Measurements from ENCODE around the gene RGP1.

The RGP1 gene

GRCh38 chr9:35757226-35757891 is 8.3 kb downstream of the RGP1 start:
- peak overlapping the region; percentile 68 for H3K4me3 ChIP-seq (ENCODE audit: low read depth, low read length)
- no peak for TF ChIP-seq MAX (IDR thresholded peaks at IDR 0.05; ENCODE audit: low read depth, low read length)
- TF ChIP-seq MYC (IDR thresholded peaks at IDR 0.05; ENCODE audit: low read depth, low read length) = no peak
- TF ChIP-seq CTCF (IDR thresholded peaks at IDR 0.05; ENCODE audit: low read depth, low read length) = no peak
- no peak for TF ChIP-seq POLR2A (IDR thresholded peaks at IDR 0.05; ENCODE audit: extremely low read depth, insufficient read length)
- DNase-seq (ENCODE audit: low read depth) = peak; percentile 64

- DNase-seq (ENCODE audit: low read depth) = no peak
- TF ChIP-seq MYC (IDR thresholded peaks at IDR 0.05; ENCODE audit: low read depth, low read length) (no peak), POLR2A (IDR thresholded peaks at IDR 0.05; ENCODE audit: extremely low read depth, insufficient read length) (no peak)
- peak overlapping the region; percentile 68 for H3K4me3 ChIP-seq (ENCODE audit: low read depth, low read length)
Observed at GRCh38 chr9:35757892-35758275, 8.8 kb downstream of the RGP1 start.

GRCh38 chr9:35758475-35759050 is 9.5 kb downstream of the RGP1 start:
- DNase-seq (ENCODE audit: low read depth) = no peak
- H3K4me3 ChIP-seq (ENCODE audit: low read depth, low read length) = no peak overlapping the region
- TF ChIP-seq MAX (IDR thresholded peaks at IDR 0.05; ENCODE audit: low read depth, low read length) (no peak), MYC (IDR thresholded peaks at IDR 0.05; ENCODE audit: low read depth, low read length) (no peak), POLR2A (IDR thresholded peaks at IDR 0.05; ENCODE audit: extremely low read depth, insufficient read length) (no peak), CTCF (IDR thresholded peaks at IDR 0.05; ENCODE audit: low read depth, low read length) (no peak)

GRCh38 chr9:35759795-35760194 is 10.7 kb downstream of the RGP1 start:
- no peak for DNase-seq (ENCODE audit: low read depth)
- no peak overlapping the region for H3K4me3 ChIP-seq (ENCODE audit: low read depth, low read length)
- TF ChIP-seq CTCF (IDR thresholded peaks at IDR 0.05; ENCODE audit: low read depth, low read length) (no peak), POLR2A (IDR thresholded peaks at IDR 0.05; ENCODE audit: extremely low read depth, insufficient read length) (no peak), MYC (IDR thresholded peaks at IDR 0.05; ENCODE audit: low read depth, low read length) (no peak), MAX (IDR thresholded peaks at IDR 0.05; ENCODE audit: low read depth, low read length) (no peak)

GRCh38 chr9:35760651-35761050 is 11.6 kb downstream of the RGP1 start:
- no peak for DNase-seq (ENCODE audit: low read depth)
- H3K4me3 ChIP-seq (ENCODE audit: low read depth, low read length) = no peak overlapping the region
- no peak for TF ChIP-seq POLR2A (IDR thresholded peaks at IDR 0.05; ENCODE audit: extremely low read depth, insufficient read length)
- no peak for TF ChIP-seq MAX (IDR thresholded peaks at IDR 0.05; ENCODE audit: low read depth, low read length)
- no peak for TF ChIP-seq CTCF (IDR thresholded peaks at IDR 0.05; ENCODE audit: low read depth, low read length)
- no peak for TF ChIP-seq MYC (IDR thresholded peaks at IDR 0.05; ENCODE audit: low read depth, low read length)

GRCh38 chr9:35763181-35763580 is 14.1 kb downstream of the RGP1 start:
- DNase-seq (ENCODE audit: low read depth) = no peak
- no peak for TF ChIP-seq CTCF (IDR thresholded peaks at IDR 0.05; ENCODE audit: low read depth, low read length)
- no peak for TF ChIP-seq MAX (IDR thresholded peaks at IDR 0.05; ENCODE audit: low read depth, low read length)
- TF ChIP-seq POLR2A (IDR thresholded peaks at IDR 0.05; ENCODE audit: extremely low read depth, insufficient read length) = no peak
- TF ChIP-seq MYC (IDR thresholded peaks at IDR 0.05; ENCODE audit: low read depth, low read length) = no peak
- H3K4me3 ChIP-seq (ENCODE audit: low read depth, low read length) = no peak overlapping the region

All from NB4 (cell line).